Measurements from ENCODE around the gene CERS6. TPM values are rescaled to one million over a fixed set of nuclear protein-coding genes. Genes with fewer than 3 reads are reported as not detected.

Gene CERS6
- total and polyA plus RNA-seq, 2 experiments from 2014 or later, result 7.4 to 35.0 TPM

- TF ChIP-seq REST (IDR thresholded peaks at IDR 0.05; ENCODE audit: unreplicated experiment) (no peak), EZH2phosphoT487 (IDR thresholded peaks at IDR 0.05; ENCODE audit: unreplicated experiment) (no peak)
Measured at GRCh38 chr2:168772704-168773103, 316.6 kb downstream of the CERS6 start (continued).

- Histone ChIP-seq H3K4me3 (no peak overlapping the region), H4K20me1 (replicated peaks; ENCODE audit: insufficient read depth) (no peaks in the 10 kb centered on the region), H3K4me2 (no peak overlapping the region), H2AFZ (no peak overlapping the region), H3K4me1 (ENCODE audit: insufficient read depth) (peaks cover 4% of the 10 kb centered on the region; the same call in 1 of the 2 replicates), H3K27me3 (ENCODE audit: insufficient read depth) (no peaks in the 10 kb centered on the region), H3K79me2 (replicated peaks; ENCODE audit: insufficient read depth) (no peaks in the 10 kb centered on the region), H3K27ac (ENCODE audit: low read depth) (no peak overlapping the region), H3K9me2 (ENCODE audit: insufficient read depth) (no peaks in the 10 kb centered on the region), H3F3A (replicated peaks; ENCODE audit: low read depth) (no peaks in the 10 kb centered on the region), H3K36me3 (ENCODE audit: insufficient read depth) (no peaks in the 10 kb centered on the region)
- peaks cover 9% of the 10 kb centered on the region; the same call in 2 of the 3 replicates for H3K9me3 Mint-ChIP-seq
- no peak for DNase-seq (ENCODE audit: low spot score)
- peaks cover 6% of the 10 kb centered on the region; the same call in 2 of the 3 replicates for H3K4me1 Mint-ChIP-seq
- no peak overlapping the region for H3K4me3 Mint-ChIP-seq
- peaks cover 22% of the 10 kb centered on the region for H3K36me3 Mint-ChIP-seq (ENCODE audit: low read depth)
- no peak overlapping the region for H3K27ac Mint-ChIP-seq
- peaks cover 2% of the 10 kb centered on the region for H3K27me3 Mint-ChIP-seq (ENCODE audit: insufficient read depth, low read depth, poor library complexity)
- no peak for ATAC-seq
- TF ChIP-seq EZH2phosphoT487 (IDR thresholded peaks at IDR 0.05; ENCODE audit: unreplicated experiment) (no peak), STAT1 (IDR thresholded peaks at IDR 0.05; ENCODE audit: unreplicated experiment) (no peak), REST (IDR thresholded peaks at IDR 0.05; ENCODE audit: unreplicated experiment) (no peak), EZH2 (IDR thresholded peaks at IDR 0.05; ENCODE audit: low read depth, unreplicated experiment) (no peak), CTCF (conservative IDR thresholded peaks at IDR 0.05; ENCODE audit: low read depth in 2 of 2) (no peak), CREB1 (CRISPR knock-in tag; IDR thresholded peaks at IDR 0.05; ENCODE audit: low read depth) (no peak), NANOG (IDR thresholded peaks at IDR 0.05; ENCODE audit: borderline replicate concordance) (no peak), ZNF114 (CRISPR knock-in tag; IDR thresholded peaks at IDR 0.05) (no peak), JUNB (IDR thresholded peaks at IDR 0.05; ENCODE audit: unreplicated experiment) (no peak), POLR2AphosphoS5 (IDR thresholded peaks at IDR 0.05; ENCODE audit: low read depth) (no peak), ZNF331 (CRISPR knock-in tag; IDR thresholded peaks at IDR 0.05; ENCODE audit: low read depth) (no peak)
Measured at GRCh38 chr2:168773128-168773527, 317.1 kb downstream of the CERS6 start.
